Testis (tissue), 2 donors: Measurements from ENCODE around the gene STAM.

Experiments used
- CTCF ChIP-seq, 3 experiments: fragments of 450-650 bp in 2 of 3; fragments of 200-600 bp in 1 of 3; sonication (generic) in 1 of 3; IDR thresholded peaks; one replicate each; pipeline ENCODE4 v1.5.1; 2016 to 2019; ENCODE audit warnings: antibody characterized with exemption in 3 of 3, mild to moderate bottlenecking in 2 of 3, moderate library complexity in 1 of 3
- POLR2A ChIP-seq: fragments of 450-650 bp; IDR thresholded peaks from one replicate; pipeline ENCODE4 v1.6.1; 2017; ENCODE audit warnings: antibody characterized with exemption, mild to moderate bottlenecking, moderate library complexity

DNA sequence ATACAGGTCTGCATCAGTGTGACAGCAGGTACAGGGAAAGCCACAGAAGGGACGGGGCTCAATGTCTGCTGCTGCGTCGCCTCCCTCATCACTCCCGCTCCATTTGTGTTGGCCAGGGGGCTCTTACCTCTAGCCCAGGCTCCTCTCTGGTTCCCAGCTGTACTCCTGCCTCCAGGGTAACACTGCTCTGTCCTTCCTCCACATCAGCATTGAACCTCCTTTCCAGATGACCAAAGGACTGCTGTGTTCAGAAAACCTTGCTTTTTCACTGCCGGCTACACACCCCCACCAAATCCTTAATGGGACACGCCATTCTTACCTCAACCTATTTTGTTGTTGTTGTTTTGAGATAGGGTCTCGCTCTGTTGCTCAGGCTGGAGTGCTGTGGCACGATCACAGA, 105.9 kb downstream of the STAM start:
- TF ChIP-seq CTCF (IDR thresholded peaks at IDR 0.05), result no peak
- TF ChIP-seq POLR2A, result no peak
